HG02938 (cell line): Measurements from ENCODE around the gene ATP2B2.

Experiments used
- ATAC-seq: cut with Tn5 transposase; IDR thresholded peaks from one replicate; pipeline ENCODE4 v1.9.1; 2021; ENCODE audit warnings: mild to moderate bottlenecking, moderate library complexity; ENCODE audit not compliant: unreplicated experiment

Gene ATP2B2

DNA sequence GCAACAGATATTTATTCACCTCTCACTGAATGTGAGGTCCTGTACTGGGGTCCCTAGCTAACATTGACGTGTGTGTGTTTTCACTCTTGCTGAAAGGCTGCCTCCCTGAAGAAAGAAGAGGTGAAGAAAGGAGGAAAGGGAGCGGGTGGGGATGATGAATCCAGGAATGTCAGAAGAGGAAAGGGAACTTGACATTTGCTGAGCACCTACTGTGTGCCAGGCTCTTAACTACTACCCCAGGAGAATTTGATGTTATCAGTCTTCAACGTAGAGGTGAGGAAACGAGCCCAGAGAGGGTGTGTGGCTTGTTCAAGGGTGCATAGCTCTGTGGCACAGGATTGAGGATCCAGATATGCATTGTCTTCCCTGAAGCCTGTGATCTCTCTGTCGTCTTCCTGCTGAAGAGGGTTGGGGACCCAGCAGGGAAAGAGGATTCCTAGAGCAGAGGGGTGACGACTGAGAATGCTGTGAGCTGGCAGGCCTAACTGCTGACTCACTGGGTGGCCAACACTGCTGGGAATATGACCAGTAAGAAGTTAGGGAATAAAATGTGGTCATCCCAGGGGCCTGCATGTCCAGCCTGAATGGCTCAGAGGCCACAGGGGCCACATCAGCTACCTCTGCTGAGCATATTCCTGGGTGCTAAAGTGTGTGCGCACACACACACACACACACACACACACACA, 6.6 kb upstream of the ATP2B2 start:
- ATAC-seq = no peak

DNA sequence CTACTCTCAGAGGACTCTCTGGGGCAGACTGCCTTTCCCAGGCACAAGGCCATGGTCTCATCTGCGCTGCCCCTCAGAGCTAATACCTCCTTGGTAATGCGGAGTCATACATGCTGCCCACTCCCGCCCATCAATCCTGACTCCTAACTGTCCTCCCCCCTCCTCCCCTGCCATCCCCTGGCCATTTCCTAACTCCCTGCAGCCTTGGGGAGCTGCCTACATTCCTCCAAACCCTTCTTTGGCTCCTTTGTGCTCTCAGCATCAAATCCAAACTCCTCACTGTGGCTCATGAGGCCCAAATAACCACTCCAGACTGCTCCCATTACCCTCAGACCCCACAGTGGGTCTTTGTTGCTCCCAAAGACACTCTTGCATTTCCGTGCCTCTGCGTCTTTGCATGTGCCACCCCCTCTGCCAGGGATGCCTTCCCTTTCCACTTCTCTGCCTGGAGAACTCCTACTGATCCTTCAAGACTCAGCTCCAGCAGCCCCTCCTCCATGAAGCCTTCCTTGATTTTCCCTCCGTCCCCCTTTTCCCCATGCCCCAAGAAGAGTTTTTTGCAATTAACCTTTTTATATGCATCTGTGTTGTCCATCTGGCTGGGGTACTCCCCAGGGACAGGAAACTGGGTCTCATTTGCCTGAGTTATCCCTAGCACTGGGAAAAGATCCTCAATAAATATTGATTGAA, 5.5 kb upstream of the ATP2B2 start:
- no peak for ATAC-seq

- ATAC-seq = no peak
Observed at GRCh38 chr3:10510086-10510742, 4.8 kb upstream of the ATP2B2 start.

DNA sequence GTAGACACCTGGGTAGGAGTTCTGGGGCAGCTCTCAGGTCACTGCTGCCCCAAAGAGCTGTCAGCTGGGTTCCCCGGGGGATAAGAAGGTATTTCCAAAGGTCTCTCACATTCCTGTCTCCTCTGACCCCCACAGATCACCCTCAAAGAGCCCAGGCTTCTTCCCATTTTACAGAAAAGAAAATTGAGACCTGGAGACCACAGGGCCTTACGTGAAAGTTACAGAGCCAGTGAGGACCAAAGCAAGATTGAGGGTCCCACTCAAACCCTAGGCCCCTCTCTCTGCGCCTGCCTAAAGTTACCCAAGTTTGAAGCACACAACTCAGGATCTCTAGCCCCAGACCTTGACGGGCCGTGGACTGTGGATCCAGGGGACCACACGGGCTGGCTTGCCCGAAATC, 3.9 kb upstream of the ATP2B2 start:
- no peak for ATAC-seq

DNA sequence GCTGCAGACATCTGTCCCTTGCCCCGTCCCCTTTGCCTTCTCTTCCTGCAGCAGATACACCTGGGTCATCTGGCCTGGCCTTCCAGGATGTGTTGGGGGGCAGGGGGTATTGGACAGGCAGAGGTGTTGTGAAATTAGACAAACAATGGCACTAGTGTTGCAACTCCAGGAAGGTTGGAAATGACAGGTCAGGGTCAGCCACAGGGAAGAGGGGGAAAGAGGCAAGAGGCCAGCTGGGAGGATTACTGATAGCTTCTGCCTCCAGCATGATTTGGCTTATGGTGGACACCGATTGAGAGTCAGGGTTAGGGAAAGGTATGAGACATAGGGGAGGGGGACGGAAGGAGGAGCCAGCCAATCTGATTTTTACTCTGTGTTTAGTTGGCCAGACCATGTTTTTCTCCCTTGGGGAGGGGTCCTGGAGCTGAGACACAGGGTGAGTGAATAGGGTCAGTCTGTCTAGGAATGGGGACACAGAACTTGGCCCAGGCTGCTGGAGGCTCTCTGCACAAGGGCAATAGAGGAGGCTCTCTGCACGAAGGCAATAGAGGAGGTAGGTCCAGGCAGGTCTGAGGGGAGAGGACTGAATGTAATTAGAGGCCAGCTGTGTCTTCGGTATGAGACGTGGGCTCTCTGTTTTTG, 3.4 kb upstream of the ATP2B2 start:
- no peak for ATAC-seq

DNA sequence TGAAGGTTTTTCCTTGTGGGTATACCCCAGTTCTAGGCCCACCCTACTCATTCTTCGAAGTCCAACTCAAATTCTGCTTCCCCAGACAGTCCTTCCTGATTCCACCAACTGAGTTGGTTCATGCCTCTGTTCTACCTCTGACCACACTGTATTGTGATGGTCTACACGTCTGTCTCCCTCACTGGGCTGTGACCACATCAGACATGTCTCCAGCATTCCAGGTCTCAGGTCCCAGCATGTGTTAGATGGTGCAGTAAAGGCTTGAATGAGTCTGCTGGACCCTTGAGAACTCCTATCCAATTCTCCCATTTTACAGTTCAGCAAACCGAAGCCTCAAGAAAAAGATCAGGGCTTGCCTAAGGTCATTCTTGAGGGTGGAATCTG, 2.8 kb upstream of the ATP2B2 start:
- no peak for ATAC-seq

- no peak for ATAC-seq
Observed at GRCh38 chr3:10507331-10507730, 1.9 kb upstream of the ATP2B2 start.

DNA sequence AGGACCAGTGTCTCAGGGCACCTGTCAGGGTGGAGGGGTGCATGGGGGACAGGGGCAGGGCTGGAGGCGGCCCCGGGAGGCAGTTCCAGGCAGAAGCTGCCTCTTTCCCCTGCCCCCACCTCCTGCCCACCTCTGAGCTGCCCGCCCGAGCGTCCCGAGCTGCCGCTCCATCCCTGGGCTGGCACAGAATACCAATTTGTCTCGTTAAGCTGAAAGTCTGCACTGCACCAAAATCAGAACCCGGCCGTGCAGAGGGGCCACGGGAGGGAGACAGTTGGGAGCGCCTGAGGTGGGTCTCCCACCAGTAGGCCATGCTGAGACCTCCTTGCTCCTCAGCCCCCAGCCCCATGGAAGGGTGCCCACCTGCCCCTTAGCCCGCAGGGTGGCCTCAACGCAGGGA, 1.3 kb upstream of the ATP2B2 start:
- no peak for ATAC-seq

GRCh38 chr3:10505791-10506585, 602 bp upstream of the ATP2B2 start:
- ATAC-seq = no peak

- ATAC-seq = no peak
Observed at GRCh38 chr3:10504171-10505049, 976 bp downstream of the ATP2B2 start.

DNA sequence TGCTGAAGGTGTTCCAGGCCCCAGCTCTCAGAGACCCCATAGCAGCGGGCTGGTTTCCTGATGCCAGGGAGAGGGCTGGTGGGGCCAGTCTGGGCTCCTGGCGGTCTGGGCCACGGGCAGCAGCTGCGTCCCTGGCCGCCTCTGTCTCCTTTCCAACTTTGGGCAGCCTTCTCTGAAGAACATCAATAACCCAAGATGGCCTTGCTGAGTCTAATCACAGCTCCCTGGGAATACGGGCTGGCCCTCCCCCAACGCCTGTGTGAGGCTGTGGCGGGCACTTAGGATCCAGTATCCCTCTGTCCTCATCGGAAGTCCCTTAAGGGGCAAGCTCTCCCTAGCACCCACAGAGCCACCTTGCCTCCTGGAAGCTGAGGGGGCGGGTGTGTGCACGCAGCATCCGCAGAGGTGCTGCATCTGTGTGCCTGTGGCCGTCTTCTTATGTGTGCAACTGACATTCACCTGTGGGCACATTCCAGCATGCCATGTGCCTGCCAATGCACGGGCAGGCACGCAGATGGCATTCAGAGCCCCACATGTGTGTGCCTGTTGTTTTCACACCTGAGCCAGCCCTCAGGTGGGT, 2.1 kb downstream of the ATP2B2 start:
- ATAC-seq = no peak

DNA sequence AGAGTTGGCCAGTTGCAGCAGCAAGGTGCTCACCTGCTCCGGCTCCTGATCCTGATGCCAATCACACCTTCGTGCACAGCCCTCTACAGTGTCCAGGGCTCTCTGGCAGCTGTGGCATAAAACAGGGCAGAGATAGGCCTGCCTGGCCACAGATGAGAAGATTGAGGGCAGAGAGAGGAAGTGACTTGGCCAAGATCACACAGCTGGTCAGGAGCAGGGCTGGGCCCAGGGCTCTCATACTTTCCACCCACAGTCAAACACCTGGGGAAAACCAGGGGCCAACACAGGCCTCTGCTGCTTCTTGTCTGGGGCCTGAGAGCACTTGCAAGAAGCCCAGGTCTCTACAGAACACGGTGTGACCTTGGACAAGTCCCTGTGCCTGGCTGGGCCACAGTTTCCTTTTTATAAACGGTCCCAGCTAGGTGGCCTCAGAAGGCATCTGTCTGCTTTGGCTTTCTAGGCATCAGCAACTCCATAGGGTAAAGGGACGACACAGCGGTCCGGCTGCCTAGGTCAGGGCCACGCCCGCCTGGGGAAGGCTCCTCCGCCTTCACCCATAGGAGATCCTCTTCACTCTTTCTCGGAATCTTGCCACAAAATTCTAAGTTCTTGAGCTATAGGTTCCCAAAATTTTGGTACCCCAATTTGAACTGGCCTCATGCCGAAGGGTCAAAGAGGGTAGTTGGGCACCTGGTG, 3.1 kb downstream of the ATP2B2 start:
- no peak for ATAC-seq

DNA sequence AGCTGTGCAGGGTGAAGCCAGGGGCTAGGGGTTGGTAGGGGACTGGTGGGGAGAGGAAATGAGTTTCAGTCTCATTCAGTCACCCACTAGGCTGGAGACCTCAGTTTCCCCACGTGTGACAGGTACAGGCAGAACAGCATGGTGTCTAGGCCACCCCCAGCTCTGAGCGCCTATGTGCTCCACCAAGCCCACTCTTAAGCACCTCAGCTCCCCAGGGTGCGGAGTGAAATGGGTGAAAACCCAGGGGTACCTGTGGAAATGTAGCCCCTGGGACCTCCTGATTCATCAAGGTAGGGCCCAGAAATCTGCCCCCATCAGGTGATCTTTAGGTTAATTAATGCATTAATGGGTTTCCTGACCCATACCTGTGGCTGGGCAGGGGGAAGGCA, 3.7 kb downstream of the ATP2B2 start:
- no peak for ATAC-seq

- no peak for ATAC-seq
Observed at GRCh38 chr3:10500717-10501663, 4.4 kb downstream of the ATP2B2 start.

DNA sequence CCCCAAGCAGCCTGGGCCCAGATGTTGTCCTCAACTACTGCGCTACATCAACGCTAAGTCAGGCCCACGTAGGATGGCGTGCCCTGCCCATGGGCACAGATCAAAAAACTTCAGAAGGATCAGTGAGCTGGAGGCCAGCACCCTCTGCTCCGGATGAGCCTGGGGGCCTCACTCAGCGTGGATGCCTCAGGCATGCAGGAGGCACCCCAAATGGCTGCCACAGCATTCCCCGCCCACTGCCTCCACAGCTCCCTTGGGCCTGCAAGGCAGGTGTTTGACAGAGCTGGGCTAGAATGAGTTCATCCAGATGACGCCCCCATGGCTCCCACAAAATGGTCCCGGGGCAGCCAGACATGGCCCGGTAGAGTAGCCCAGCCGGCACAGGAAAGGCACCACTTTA, 7.1 kb downstream of the ATP2B2 start:
- no peak for ATAC-seq

GRCh38 chr3:10497439-10497838, 7.9 kb downstream of the ATP2B2 start:
- ATAC-seq = no peak

- ATAC-seq = no peak
Observed at GRCh38 chr3:10496121-10496863, 9.1 kb downstream of the ATP2B2 start.
